SK-N-SH treated with all-trans-retinoic acid at 6 μM for 48 hours (cell line): ENCODE results near the gene ATRNL1.

Source experiments
- ZNF8 ChIP-seq: fragments of 450-650 bp; formaldehyde crosslinking; IDR thresholded peaks from 2 replicates; pipeline ENCODE4 v1.5.0; 2020; ENCODE audit warnings: mild to moderate bottlenecking, moderate library complexity
- TF ChIP-seq, protein P1 (sequence below): fragments of 250-450 bp; sonication (Bioruptor Pico); IDR thresholded peaks from 2 replicates; pipeline ENCODE4 v1.8.0; 2020; ENCODE audit warnings: mild to moderate bottlenecking, moderate library complexity, borderline replicate concordance

DNA sequence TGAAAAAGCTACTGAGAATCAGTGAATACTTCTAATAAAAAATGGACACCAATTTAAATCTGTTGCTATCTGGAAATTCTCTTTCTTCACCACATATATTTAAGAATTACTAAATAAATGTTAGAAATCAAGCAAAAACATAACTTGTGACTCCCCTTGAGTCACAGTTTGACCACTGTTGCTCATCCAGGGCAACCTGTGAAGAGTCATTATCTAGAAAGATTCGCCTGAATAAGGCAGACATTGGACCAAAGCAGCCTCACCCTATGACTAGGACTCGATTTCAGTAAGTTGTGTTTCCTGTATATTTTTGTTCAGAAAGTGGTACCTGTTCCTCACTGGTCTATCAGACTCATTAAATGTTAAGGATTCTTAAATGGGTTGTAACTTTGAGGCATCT, 572.4 kb downstream of the ATRNL1 start:
- TF ChIP-seq, protein P1, sequence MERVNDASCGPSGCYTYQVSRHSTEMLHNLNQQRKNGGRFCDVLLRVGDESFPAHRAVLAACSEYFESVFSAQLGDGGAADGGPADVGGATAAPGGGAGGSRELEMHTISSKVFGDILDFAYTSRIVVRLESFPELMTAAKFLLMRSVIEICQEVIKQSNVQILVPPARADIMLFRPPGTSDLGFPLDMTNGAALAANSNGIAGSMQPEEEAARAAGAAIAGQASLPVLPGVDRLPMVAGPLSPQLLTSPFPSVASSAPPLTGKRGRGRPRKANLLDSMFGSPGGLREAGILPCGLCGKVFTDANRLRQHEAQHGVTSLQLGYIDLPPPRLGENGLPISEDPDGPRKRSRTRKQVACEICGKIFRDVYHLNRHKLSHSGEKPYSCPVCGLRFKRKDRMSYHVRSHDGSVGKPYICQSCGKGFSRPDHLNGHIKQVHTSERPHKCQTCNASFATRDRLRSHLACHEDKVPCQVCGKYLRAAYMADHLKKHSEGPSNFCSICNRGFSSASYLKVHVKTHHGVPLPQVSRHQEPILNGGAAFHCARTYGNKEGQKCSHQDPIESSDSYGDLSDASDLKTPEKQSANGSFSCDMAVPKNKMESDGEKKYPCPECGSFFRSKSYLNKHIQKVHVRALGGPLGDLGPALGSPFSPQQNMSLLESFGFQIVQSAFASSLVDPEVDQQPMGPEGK (CRISPR knock-in tag), result no peak
- TF ChIP-seq ZNF8 (CRISPR knock-in tag), result no peak
